NCI-H2107 treated with DMSO at 0.1 percent for 48 hours (cell line): ENCODE data around the gene NAXE.
"Not testable (repeated sequence)": the region's sequence is repeated elsewhere in the genome, so short reads cannot be mapped to it uniquely, and the experiment has no call there.

ENCODE experiments used
- DNase-seq: peaks from one replicate; lab custom pipeline; 2025; ENCODE audit not compliant: unreplicated experiment; lab: John Stamatoyannopoulos, UW

Gene NAXE

DNA sequence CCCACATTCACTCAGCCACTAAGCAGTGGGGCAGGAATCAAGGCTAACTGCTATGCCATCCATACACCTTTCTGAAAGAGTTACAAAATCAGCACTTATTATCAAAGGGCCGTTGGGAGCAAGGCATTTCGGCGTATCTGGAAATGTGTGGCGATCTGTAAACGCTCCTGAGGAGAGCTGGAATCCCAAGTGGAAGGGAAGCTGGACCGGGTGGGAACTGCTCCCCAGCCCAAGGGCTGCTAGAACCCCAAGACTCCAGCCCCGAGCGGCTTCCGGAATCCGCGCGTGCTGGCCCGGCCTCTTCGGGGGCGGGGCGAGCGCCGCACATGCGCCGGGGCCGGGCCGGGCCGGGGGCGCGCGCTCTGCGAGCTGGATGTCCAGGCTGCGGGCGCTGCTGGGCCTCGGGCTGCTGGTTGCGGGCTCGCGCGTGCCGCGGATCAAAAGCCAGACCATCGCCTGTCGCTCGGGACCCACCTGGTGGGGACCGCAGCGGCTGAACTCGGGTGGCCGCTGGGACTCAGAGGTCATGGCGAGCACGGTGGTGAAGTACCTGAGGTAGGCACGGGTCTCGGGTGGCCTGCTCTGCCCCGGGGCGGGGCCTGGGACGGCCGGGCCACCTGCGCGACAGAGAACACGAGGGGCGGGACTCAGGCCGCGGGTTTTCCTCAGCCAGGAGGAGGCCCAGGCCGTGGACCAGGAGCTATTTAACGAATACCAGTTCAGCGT is at the start of gene NAXE:
TSS of gene NAXE (plus strand) at position 345 of the 726 bp plus-strand sequence. CDS start at position 374, 29 bp downstream.
- DNase-seq: peak; percentile 24

DNA sequence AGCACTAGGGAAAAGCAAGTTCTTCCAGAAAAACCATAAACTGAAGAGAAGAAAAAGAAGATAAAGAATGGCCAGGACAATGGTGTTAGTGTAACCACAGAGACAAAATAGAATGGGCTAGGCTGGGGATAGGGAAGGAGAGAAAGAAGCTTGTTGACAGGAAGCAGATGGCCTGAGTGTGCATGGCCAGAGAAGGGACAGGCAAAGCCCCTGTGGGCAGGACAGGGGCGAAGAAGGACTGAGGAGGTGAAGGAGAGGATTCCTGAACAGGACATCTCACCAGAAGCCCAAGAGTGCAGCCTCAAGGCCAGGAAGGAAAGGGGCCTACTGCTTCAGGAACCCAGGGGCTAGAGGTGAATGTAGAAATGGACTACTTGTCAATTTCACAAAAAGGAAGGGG is 48.5 kb upstream of the NAXE start:
- DNase-seq: no peak

DNA sequence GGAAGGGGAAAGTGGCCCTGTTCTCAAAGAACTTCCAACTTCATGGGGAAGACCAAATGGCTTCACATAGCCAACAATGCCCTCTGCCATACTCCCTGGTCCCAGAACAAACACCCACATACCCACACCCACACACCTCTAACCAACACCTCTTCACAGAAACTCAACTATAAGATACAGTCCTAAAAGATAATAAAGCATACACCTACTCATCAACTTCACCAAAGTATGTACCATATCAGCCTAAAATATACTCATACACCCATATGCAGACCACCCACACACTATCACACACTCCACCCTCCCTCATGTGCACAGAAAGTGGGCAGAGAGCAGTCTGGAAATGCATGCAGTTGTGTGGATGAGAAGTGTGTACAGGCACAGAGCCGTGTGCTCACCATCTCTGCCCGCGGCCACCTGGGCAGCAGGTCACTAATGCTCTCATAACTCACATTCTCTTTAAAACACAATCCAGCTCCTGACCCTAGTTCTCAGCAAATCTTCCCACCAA is 46.9 kb upstream of the NAXE start:
- no peak for DNase-seq

DNA sequence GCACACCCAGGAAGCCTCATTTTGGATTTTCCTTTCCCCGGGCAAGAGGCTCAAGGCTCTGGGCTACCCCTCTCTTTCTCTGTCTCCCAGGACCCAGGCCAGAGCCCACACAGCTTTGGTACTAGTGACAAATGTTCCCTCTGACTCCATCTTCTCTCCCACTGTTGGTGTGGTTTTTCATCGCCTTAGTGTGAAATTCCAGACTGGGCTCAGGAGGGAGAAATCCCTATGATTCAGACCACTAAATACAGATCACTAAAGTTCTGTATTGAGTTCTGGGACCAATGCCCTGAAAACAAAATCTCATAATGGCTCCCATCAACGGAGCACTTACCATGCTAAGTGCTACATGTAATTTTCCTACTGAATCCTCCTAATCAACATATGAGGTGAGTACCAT is 45.3 kb upstream of the NAXE start:
- no peak for DNase-seq

DNA sequence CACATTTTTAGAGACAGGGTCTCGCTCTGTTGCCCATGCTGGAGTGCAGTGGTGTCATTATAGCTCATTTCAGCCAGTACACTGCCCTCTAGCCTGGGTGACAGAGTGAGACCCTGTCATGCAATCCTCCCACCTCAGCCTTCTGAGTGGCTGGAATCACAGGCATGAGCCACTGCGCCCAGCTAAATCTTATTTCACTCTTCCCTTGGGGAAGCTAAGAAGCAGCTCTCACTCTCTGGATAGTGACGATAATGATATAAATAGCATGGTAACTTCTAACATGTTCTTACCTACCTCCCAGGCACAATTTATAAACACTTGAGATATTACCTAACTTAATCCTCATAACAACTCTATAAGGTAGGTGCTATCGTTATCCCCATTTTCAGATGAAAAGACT is 44.1 kb upstream of the NAXE start:
- no peak for DNase-seq

DNA sequence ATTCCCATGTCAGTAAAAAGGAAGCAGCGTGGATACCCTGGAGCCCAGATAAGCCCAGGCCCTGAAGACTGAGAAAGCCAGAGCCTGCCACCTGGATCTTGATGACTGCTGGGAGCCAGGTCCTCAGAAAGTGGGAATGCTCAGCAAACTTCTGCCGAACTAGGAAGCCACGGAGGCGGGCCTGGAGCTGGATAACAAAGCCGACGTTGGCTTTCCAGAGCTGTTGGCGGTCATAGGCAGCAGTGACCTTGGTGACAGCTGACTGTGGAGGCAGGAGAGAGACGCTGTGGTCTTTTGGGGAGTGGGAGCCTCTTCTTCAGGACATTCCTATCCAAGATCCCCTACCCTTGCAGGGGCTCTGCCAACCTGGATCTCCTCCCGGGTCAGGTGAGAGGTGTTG is 43.6 kb upstream of the NAXE start:
- no peak for DNase-seq

DNA sequence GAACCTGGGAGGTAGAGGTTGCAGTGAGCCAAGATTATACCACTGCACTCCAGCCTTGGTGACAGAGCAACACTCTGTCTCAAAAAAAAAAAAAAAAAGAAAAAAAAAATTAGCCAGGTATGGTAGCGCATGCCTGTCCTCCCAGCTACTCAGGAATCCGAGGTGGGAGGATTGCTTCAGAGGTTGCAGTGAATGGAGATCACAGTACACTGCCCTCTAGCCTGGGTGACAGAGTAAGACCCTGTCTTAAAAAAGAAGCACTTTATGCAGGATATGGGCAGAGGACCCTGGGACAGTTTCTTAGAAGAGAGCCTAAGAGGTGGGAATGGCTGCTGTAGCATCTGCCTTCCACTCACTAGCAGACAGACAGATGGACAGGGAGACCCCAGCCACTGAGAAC is 42.2 kb upstream of the NAXE start:
- DNase-seq: no peak

DNA sequence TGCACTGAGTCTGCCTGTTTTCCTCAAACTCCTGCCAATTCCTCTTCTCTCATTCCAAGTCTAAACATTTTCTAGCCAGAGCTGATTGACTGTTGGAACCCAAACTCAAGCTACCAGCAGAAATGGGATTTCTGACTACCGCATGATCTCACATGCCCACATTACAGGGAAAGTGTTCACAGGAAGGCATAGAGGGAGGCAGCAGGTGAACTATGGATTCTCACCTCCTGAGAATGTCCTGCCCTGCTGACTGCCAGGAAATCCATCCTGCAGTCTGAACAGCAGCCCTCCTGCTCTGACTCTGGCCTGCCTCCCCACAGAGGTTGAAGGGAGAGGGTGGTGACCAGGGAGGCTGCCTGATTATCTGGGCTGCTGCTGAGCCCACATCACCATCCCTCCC is 41.7 kb upstream of the NAXE start:
- no peak for DNase-seq

DNA sequence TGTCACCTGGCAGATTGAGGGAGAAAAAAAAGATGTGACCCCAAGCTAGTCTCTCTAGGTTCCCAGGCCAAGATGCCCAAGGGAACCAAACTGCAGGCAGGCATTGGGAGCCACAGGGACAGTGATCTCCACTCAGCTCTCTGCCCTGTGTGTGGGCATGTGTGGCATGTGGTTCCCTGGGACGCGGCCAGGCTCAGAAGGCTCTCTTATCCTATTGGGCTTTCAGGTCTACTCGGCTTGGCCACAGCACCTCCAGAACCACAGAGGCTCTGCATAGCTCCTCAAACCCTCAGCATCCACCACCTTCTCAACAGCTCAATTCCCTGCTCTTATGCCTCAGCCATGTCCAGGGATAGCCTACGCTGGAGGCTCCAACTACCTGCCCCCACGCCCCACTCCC is 41.2 kb upstream of the NAXE start:
- DNase-seq: no peak

DNA sequence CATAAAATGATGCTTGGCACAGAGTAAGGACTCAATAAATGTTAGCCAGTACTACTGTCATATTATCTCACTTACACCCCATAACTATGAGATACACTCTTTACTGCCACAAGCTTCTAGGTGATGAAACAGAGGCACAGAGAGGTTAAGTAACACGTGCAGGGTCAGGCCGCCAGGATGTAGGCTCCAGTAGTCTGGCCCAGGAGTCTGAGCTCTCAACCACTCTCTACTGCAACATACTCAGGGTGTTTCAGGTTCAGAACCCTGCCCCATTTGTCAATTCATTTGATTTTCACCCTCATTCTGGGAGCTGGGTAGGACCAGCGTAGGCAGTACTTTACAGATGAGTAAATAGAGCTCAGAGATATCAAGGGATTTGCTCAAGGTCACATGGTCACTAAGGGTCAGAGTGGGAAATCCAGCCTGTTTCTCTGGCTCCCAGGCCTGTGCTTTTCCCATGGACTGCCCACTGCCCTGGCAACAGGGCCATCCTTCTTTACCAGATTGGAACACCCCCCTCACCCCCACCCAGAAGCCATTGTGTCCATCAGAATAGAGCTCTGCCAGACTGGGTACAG is 40.4 kb upstream of the NAXE start:
- DNase-seq: no peak

DNA sequence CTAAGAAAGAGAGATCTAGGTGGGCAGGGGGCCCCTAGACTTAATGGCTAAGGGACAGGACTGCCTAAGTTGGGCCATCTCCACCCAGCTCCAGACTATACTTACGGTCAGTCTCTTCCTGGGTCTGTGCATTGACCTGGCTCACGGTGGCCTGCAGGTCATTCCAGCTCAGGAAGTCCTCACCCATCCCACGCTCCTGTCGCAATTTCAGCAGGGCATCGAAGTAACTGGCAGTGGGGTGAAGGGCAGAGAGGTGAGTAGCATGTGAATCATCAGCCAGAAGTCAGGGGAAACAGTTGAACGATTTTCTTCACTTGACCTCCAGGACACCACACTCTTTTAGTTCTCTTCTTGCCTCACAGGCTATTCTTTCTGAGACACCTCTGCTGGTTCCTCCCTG is 39.7 kb upstream of the NAXE start:
- DNase-seq: no peak

DNA sequence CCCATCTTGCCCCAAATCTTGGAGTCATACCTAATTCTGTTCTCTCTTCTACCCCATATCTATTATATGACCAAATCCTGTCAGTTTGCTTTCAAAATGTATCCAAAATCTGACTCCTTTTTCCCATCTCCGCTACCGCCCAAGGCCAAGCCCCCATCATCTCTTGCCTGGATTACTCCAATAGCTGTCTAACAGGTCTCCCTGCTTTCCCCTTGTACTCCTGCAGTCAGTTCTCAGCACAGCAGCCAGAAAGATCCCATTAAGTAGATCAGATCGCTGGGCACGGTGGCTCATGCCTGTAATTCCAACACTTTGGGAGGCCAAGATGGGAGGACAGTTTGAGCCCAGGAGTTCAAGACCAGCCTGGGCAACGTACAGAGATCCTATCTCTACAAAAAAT is 39.1 kb upstream of the NAXE start:
- DNase-seq: no peak

DNA sequence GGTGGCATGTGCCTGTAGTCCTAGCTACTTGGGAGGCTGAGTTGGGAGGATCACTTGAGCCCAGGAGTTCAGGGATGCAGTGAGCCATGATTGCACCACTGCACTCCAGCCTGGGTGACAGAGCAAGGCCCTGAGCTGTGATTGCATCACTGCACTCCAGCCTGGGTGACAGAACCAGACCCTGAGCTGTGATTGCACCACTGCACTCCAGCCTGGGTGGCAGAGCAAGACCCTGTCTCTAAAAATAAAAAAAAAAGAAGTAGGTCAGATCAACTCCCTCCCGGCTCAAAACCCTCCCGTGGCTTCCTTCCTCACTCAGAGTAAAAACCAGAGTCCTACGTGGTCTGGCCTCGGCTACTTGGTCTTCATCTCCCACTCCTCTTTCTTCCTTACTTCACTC is 38.6 kb upstream of the NAXE start:
- not testable (repeated sequence) for DNase-seq

DNA sequence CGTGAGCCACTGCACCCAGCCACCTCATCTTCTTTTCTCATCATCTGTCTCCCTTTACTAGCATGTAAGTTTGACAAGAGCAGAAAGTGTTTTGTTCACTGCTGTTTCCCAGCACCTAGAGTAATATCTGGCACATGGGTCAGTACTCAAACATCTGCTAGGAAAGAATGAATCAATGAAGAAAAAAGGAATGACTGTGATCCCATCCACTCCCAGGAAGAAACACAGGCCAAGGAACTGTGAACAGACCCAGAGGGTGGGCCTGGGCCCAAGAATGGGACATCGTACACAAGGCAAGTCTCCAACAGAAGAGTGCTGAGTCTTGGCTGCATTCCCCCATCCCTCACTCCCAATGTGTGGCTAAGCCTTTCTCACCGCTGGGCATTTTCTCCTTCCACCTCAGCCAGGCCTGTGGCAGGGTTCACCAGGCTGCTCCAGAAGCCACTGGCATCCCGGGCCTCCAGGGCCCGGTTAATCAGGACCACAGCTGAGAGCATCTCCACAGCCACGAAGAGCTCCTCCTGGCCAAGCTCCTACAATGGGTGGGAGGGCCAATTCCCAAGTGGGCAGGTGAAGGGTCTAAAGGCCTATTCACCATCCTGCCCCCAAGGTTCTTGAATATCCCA is 37.6 kb upstream of the NAXE start:
- DNase-seq: no peak

DNA sequence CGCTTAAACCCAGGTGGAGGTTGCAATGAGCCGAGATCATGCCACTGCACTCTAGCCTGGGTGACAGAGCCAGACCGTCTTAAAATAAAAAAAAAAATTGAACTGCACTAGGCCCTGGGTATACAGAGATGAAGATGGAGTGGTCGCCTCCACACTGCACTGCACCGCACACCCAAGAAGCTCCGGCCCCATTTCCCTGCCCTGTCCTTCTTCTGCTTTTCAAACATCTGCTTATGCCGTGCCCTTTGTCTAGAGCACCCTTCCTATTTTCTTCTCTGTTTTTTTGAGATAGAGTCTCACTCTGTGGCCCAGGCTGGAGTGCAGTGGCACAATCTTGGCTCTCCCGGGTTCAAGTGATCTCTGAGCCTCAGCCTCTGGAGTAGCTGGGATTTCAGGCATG is 36.6 kb upstream of the NAXE start:
- no peak for DNase-seq

DNA sequence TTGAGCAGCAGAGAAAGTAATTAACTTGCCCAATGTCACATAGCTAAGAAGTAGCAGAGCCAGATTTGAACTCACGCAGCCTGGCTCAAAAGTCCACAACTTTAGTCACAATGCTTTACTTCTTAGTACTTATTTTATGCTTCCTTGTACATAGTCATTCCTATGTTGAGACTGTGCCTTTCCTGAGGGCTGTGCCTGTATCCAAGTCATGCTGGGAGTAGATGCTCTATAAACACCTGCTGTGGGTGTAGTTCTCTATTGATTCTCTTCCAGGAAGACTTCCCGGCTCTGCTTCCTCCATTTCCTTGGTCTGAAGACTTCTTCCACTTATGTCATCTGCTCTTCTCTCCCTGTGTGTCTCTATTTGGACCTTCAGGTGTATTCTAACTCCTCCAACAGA is 35.9 kb upstream of the NAXE start:
- no peak for DNase-seq

DNA sequence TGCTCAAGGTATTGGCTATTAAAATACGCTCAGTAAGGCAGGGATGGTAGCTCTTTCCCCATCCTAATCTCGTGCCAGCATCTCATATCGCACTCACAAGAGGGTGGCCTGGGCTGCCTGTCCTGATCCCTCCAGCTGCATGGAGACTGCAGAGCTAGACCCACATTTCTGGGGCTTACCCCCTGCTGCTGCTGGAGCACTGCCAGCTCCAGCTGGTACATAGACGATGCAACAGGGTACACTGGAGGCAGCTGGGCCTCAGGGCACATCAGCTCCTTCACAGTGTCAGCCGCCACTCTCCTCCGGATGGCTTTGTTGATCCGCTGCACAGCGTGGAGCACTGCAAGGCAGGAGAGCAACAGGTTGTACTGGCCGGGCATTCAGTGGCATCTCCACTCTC is 35.2 kb upstream of the NAXE start:
- DNase-seq: no peak

DNA sequence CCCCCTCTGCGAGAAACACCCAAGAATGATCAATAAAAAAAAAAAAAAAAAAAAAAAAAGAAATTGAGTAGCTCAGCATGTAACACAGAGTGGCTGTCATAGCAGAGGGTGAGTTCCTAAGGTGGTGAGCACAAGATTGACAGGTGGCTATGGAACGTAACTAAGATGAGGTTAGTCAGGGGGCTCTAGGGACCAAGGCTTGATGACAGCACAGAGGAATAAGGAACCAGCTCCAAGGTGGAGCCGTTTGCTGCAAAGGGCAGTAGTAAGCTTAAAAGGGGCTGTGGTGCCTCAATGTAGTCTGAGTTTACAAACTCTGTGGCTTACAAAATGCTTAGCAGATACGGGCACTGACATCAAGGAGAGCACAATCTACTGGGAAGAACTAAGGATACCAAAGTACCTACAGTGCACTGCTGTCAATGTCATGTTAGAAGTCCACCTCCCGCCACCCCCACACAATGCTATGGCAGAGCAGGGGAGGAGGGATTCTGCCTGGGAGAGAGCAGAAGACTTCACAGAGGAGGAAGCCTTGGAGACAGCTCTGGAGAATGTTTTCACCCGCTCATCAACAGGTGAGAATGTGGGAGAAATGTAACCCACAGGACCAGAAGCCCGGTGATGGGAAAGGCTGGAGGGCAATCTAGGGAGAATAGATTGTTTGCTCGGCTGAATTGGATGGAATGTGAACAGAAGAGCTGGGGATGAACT is 32.3 kb upstream of the NAXE start:
- no peak for DNase-seq

DNA sequence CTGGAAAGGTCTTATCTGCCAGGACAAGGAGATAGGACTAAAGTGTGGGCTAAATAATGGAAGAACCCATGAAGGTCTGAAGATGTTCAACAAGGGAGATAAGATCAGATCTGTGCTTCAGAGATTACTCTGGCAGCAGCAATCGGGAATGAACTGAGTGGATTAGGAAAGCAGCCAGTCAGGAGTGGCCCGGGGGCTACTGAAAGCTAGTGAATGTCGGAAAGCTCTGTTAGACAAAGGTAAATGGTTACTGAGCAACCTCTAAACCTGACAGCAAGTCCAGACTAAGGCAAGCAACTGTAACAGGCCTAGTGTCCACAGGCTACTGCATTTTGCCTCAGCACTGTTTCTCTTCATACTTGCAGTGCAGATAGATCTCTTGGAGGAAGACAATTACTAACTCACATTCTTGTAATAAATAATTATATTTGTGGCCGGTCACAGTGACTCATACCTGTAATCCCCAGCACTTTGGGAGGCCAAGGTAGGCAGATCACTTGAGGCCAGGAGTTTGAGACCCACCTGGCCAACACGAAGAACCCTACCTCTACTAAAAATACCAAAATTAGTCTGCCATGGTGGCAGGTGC is 31.7 kb upstream of the NAXE start:
- no peak for DNase-seq

DNA sequence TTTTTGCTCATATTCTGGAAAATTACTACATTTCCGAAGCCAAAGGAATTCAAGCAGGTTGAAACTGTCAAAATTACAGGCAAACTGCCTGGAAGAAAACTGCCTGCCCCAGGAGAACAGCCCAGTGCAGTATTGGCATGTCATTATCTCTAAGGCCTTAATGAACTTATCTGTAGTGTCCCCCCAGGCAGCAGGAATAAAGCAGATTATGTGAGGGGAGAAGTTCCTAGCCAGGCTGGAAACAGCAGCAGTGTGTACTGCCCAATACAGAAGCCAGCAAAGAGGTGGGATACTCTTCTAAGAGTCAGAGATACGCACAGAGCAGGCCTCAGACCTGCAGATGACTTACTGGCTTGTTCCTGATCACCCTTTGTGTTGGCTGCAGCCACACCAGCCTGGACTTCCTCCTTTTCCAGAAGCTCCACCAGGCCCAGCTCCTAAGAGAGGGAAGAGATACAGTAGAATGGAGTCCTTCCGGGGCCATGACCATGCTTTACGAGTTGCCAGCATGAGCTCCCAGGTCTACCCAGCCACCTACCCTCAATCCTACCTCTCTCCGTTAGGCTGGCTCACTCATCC is 30.9 kb upstream of the NAXE start:
- DNase-seq: no peak

DNA sequence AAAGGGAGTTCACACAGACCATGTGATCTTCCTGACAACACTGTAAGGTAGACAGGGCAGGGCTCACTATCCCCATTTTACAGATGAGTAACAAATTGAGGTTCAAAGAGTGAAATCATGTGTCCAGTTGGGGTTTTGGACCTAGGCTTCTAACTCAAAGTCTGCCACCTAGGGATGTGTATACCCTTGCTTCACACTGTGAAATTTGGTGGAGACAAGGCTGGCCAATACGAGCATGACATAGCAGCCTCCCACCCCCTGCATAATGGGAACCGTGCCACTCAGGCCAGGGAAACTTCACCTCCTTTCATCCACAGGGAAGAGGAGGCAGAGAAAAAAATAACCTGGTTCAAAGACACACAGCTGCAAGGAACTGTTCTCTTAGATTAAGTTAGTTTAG is 26.1 kb upstream of the NAXE start:
- no peak for DNase-seq
